Iris pigment epithelial cell (primary cell): ENCODE measurements around the gene APMAP.

Experiments
- DNase-seq: peaks from one replicate; pipeline ENCODE4 v3.0.0-alpha.2; 2011; ENCODE audit warnings: low read depth

Gene APMAP

GRCh38 chr20:25024171-25024570, 31.6 kb upstream of the APMAP start:
- no peak for DNase-seq

DNA sequence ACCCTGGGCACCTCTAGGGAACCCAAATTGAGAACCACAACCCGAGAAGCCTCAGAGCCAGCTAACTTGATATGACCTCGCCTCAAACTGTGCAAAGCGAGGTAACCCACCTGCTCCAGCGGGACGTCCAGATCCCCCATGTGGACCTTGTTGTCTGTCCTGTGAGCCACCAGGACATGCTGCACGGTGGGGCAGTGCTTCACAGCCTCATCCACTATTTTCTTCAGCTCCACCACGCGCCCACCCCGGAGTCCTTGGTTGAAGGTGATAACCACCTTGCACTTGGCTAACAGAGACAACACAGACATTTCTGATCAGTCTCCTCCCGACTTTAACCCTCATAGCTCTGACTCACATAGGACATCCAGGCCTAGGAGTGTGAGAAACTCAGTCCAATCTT, 30.8 kb upstream of the APMAP start:
- no peak for DNase-seq

- no peak for DNase-seq
These were observed 30.1 kb upstream of the APMAP start for GRCh38 chr20:25022680-25023079.

GRCh38 chr20:25021336-25021735, 28.8 kb upstream of the APMAP start:
- DNase-seq, result no peak

- no peak for DNase-seq
These were observed 28.4 kb upstream of the APMAP start for GRCh38 chr20:25020901-25021301.

DNA sequence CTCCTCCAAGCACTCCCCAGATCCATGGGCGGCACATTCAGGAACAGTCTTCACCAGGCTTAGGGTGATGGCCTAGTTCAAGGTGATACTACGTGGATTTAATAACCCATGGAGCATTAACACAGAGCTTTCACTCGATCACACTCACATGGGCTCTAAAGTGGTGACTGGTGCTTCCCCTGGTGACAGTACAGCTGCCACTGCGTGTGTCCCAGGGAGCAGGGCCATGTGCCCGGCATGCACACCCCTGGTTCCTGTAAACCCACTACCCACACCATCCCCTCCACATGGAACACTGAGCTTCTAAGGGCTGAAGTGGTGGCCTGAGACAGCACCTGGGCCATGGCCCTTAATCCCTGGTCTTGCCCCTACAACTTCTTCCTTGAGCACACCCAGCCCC, 27.8 kb upstream of the APMAP start:
- DNase-seq, result no peak

DNA sequence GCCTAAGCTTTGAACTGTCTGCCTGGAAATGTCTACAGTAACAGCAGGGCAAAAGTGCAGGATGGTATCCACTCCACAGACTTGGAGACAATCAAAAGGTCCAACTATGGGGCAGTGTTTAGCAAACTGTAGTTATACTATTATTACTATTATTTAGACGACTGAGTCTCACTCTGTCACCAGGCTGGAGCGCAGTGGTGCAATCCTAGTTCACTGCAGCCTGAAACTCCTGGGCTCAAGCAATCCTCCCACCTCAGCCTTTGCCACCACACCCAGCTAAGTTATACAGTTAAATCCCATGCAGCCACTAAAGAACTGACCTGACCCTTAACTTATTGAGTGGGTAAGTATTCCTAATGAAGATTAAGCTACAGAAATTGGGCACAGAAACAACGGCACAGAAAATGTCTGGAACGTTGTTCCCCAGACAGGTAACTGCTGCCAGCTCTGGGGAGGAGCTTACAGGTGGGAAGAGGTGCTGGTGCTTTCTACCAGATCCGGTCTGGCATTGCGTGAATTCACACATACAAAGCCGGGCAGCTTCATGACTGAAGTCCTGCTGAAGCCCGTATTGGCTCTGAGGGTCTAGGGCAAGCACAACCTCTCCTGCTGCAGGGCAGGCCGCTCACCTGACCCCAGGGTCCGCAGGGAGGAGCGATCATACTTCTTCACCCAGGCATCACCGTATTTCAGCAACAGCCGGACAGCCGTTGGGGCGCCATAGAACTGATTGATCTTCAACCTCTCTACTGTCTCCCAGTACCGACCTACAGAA, 27.0 kb upstream of the APMAP start:
- no peak for DNase-seq

DNA sequence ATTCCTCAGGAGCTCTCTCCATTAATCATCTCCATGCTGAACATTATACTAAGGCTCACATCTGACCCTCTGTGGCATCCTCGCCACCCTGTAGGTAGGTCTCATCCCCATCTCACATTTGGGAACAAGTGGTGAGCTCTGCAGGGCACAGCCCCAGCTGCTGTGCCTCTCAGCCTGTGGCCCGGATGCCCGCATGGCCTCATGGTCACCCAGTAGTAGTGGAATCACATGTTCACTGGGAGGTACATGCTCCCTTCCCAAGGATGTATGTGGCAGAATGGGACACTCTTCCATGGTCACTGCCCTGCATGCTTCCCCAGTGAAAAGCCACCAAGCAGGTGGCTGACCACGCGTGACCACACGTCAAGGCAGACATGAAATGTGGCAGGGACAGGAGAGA, 26.3 kb upstream of the APMAP start:
- no peak for DNase-seq

GRCh38 chr20:25018425-25018824, 25.9 kb upstream of the APMAP start:
- DNase-seq, result no peak

- DNase-seq, result no peak
These were observed 24.8 kb upstream of the APMAP start for GRCh38 chr20:25017257-25017803.

DNA sequence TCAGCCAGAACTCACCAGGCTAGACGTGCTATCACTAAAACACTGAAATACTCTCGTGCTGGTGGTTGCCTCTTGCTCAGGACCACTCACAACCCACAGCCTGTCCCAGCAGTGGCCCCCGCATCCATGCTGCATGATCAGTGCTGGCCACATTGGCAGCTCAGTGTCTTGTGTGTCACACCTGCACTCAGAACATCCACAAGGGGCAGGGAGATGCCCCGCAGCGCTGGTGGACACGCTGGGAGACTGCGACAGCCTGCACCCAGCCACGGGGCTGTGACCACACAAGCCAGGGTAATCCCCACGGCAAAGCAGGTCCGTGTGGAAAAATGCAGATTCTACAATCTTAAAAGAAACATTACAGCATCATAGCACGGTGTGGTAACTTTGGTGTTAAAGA, 23.9 kb upstream of the APMAP start:
- no peak for DNase-seq

GRCh38 chr20:25015986-25016385, 23.4 kb upstream of the APMAP start:
- DNase-seq, result no peak

DNA sequence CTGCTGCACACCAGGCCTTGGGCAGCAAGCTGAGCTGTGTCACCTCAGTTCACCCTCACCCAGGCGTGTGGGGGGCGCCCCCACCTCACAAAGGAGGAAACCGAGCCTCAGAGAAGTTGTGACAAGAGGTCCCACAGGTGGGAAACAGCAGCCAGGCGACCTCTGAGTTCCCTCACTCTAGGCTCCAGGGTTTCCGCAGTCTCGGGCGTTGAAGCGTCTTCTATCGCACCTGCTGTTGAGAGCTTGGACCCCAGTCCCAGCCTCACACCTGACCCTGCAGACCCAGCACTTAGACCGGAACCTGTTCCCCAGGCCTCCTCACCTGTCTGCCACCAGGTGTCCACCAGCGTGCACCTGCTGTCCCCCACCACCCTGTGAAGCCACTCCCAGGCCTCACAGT, 22.3 kb upstream of the APMAP start:
- no peak for DNase-seq

DNA sequence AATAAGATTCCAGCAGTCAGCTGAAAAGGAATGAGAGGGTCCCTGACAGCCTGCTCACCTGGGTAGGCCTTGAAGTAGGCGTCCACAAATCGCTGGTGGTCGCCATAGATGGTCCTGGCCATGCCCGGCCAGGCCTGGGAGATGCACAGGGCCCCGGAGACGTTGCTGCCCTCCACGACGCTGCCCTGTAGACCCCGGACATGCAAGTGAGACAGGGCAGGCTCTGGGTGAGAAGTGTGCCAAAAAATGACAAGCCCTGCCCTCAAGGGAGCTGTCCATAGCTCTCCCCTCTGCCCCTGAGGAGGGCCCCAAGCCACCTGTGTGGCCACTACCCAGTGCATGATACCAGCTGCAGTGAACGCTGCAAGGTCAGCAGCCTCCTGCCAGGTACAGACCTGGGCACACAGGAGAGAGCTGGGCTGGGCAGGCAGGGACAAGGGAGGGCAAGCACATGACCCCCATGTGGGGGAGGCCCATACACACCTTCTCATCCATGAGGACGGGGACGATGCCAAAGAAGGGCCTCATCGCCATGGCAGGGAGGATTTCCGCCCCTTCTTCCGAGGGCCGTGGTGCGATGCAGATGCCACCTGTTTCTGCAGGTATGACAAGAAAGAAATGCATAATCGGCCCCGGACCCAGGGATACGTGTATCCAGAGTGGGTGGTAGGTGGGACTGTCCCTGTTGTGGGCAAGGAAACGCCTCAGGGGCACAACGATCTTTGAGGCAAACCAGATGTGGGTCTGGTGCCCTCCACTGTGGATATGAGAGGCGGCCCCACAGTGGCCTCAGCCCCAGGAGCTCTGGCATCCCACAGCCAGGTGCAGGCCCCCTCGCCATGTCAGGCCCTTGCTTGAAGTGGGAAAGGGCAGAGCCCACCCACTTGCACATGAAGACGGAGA, 21.2 kb upstream of the APMAP start:
- DNase-seq, result no peak

GRCh38 chr20:25012616-25013189, 20.2 kb upstream of the APMAP start:
- no peak for DNase-seq

GRCh38 chr20:25011831-25012241, 19.3 kb upstream of the APMAP start:
- no peak for DNase-seq

- DNase-seq, result no peak
These were observed 18.7 kb upstream of the APMAP start for GRCh38 chr20:25011261-25011660.

DNA sequence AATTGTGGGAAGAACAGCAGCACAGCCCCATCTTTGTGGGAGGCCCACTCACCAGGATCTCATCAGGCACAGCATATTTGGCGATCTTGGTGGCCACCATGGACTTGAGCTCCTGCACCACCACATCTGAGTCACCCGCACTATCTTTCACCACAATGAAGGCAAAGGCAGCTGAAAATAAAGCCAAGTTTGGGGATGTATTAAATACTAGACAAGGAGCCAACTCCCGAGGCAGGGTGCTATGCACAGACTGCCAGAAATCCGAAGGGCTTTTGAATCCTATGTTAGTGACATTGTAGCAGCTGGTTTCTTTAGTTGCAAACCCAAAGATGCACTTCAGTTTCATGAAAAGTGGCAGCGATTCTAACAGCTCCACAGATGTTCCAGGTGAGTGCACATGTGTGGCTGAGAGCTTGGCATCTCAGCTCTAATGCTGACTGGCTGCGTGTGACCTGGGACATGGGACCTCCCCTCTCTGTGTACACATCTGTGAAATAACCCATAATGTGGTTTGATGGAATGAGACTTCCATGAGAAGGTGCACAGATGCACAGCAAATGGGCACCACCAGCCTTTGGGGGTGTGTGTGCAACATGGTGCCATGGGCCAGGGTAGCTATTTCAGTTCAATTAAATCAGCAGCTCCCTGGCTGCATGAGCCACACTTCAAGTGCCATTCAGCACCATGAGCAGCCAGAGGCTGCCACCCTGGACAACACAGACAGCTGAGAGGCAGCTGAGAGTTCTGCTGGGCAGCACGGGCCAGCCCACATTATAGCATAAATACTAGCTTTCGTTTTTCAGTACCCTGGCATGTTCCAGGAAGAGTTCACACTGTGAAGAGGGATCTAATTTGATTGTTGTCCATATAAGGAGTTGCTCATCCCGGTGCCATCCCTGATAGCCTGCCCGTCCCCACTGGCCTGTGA, 16.9 kb upstream of the APMAP start:
- DNase-seq, result no peak

- no peak for DNase-seq
These were observed 16.1 kb upstream of the APMAP start for GRCh38 chr20:25008388-25009217.

DNA sequence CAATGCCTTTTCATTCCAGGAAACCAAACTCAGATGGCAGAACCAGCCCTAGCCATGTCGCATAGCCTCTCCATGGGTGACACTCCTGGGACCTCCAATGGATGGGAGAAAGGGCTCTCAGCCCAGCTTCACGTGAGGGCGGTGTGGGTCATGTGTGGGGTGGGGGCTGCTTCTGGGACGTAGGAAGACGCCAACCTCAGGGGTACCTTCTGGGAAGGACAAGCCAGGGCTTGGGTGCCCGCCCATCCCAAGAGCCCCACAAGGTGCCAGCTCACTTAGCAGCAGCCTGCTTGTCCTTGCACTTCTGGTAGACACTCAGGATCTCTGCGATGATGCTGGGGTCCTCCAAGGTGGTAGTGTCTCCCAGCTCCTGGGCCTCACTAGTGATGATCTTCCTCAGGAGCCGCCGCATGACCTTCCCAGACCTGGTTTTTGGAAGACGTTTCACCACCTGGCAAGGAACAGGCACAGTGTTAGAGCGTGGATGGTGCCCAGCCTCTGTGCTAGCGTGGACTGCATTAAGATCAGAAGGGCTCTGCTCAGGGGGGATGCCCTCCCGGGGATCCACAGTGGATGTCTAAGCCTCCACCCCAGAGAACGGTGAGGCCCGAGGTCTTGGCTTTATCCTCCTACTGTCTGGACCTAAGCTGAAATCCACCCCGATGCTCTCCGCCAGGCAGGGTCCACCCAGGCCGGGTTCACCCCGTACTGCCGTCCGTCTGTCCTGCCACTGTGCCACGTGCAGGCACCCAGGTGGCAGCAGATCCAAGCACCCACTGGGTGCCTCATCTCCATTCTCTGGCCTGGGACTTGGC, 15.1 kb upstream of the APMAP start:
- DNase-seq, result no peak
